ENCODE measurements around the gene IQSEC1.
A peak's percentile ranks its signal among the peaks of the same experiment; 100 is the strongest.
"Not testable (repeated sequence)": the region's sequence is repeated elsewhere in the genome, so short reads cannot be mapped to it uniquely, and the experiment has no call there.

IQSEC1 gene

GRCh38 chr3:12870942-12871341, 202.3 kb downstream of the IQSEC1 start:
- DNase-seq (ENCODE audit: low spot score) = peak; percentile 61

GRCh38 chr3:12869035-12869621, 204.1 kb downstream of the IQSEC1 start:
- peak; percentile 50 for DNase-seq (ENCODE audit: low spot score)

- peak; percentile 78 for DNase-seq (ENCODE audit: low spot score)
These were observed 204.9 kb downstream of the IQSEC1 start for GRCh38 chr3:12868039-12869034.

- DNase-seq (ENCODE audit: low spot score) = no peak
These were observed 206.4 kb downstream of the IQSEC1 start for GRCh38 chr3:12866836-12867235.

- no peak for DNase-seq (ENCODE audit: low spot score)
These were observed 208.0 kb downstream of the IQSEC1 start for GRCh38 chr3:12865271-12865670.

GRCh38 chr3:12862387-12862786, 210.8 kb downstream of the IQSEC1 start:
- DNase-seq (ENCODE audit: low spot score) = no peak

- no peak for DNase-seq (ENCODE audit: low spot score)
These were observed 211.6 kb downstream of the IQSEC1 start for GRCh38 chr3:12861611-12862010.

GRCh38 chr3:12859840-12860239, 213.4 kb downstream of the IQSEC1 start:
- DNase-seq (ENCODE audit: low spot score) = no peak

GRCh38 chr3:12856626-12857025, 216.6 kb downstream of the IQSEC1 start:
- DNase-seq (ENCODE audit: low spot score) = no peak

GRCh38 chr3:12854565-12854964, 218.7 kb downstream of the IQSEC1 start:
- DNase-seq (ENCODE audit: low spot score) = no peak

- DNase-seq (ENCODE audit: low spot score) = not testable (repeated sequence)
These were observed 219.4 kb downstream of the IQSEC1 start for GRCh38 chr3:12853847-12854246.

- DNase-seq (ENCODE audit: low spot score) = no peak
These were observed 221.0 kb downstream of the IQSEC1 start for GRCh38 chr3:12852201-12852600.
